CD4-positive, alpha-beta T cell (primary cell): ENCODE measurements around the gene KCTD21. TPM values are rescaled to one million over a fixed set of nuclear protein-coding genes. Genes with fewer than 3 reads are reported as not detected.

ENCODE experiments used
- ATAC-seq: fragments of 200-7000 bp; cut with Tn5 transposase; one replicate; pipeline ENCODE4 v1.10.0; 2022; ENCODE audit warnings: mild to moderate bottlenecking; ENCODE audit not compliant: poor library complexity
- CTCF ChIA-PET: fragments of 350-600 bp; sonication (Branson Sonifier 250); formaldehyde crosslinking; loops from one replicate; lab custom pipeline; 2021; ENCODE audit warnings: antibody characterized with exemption, inconsistent platforms; lab: Charles Lee
- POLR2A ChIA-PET: fragments of 350-600 bp; sonication (Branson Sonifier 250); formaldehyde crosslinking; loops from one replicate; lab custom pipeline; 2021; ENCODE audit warnings: antibody characterized with exemption, inconsistent platforms; lab: Charles Lee
- DNase-seq, 14 experiments: peaks; one replicate each; pipeline ENCODE4 v3.0.0-alpha.2; 2013 to 2020; ENCODE audit warnings: mixed read lengths in 2 of 14
- H3K27ac ChIP-seq, 2 donors: one replicate each; pipeline versions ENCODE4 v1.5.1 to v1.7.0; 2013; ENCODE audit warnings: low read length in 2 of 2, low read depth in 1 of 2, mild to moderate bottlenecking in 1 of 2
- H3K27me3 ChIP-seq, 2 experiments: 1 replicate in 1 of 2; 2 replicates in 1 of 2; pipeline versions ENCODE4 v1.6.1 to v1.7.0; 2013; ENCODE audit warnings: low read length in 2 of 2, control low read depth in 1 of 2, mild to moderate bottlenecking in 1 of 2, moderate library complexity in 1 of 2; ENCODE audit not compliant: insufficient read depth in 2 of 2, control insufficient read depth in 1 of 2
- H3K36me3 ChIP-seq: one replicate; pipeline ENCODE4 v1.6.1; 2013; ENCODE audit warnings: low read length, control low read depth; ENCODE audit not compliant: insufficient read depth
- H3K4me1 ChIP-seq: one replicate; pipeline ENCODE4 v1.6.1; 2013; ENCODE audit warnings: low read length, control low read depth; ENCODE audit not compliant: insufficient read depth
- H3K4me3 ChIP-seq: one replicate; pipeline ENCODE4 v1.5.1; 2013; ENCODE audit warnings: mild to moderate bottlenecking, low read length, moderate library complexity
- H3K9me3 ChIP-seq, 2 experiments: 1 replicate in 1 of 2; 2 replicates in 1 of 2; pipeline versions ENCODE4 v1.6.1 to v1.7.0; 2013; ENCODE audit warnings: low read length in 2 of 2, mild to moderate bottlenecking in 2 of 2, control low read depth in 1 of 2, moderate library complexity in 1 of 2; ENCODE audit not compliant: control insufficient read depth in 1 of 2, insufficient read depth in 1 of 2
- H3K27ac Mint-ChIP-seq: one replicate; pipeline ENCODE4 v1.8.0; 2020; ENCODE audit warnings: mixed read lengths
- H3K27me3 Mint-ChIP-seq: one replicate; pipeline ENCODE4 v1.8.0; 2021; ENCODE audit warnings: mixed read lengths
- H3K36me3 Mint-ChIP-seq: one replicate; pipeline ENCODE4 v1.8.0; 2021; ENCODE audit warnings: low read depth, mixed read lengths
- H3K4me1 Mint-ChIP-seq: one replicate; pipeline ENCODE4 v1.8.0; 2021; ENCODE audit warnings: low read depth, mixed read lengths
- H3K4me3 Mint-ChIP-seq: one replicate; pipeline ENCODE4 v1.8.0; 2020; ENCODE audit warnings: mild to moderate bottlenecking, mixed read lengths
- H3K9me3 Mint-ChIP-seq: one replicate; pipeline ENCODE4 v1.8.0; 2020; ENCODE audit warnings: mixed read lengths
- intact Hi-C, 2 experiments: fragments of 100-400 bp; cut with DNase I in 1 of 2; cut with micrococcal nuclease in 1 of 2; formaldehyde crosslinking; loops; one replicate each; pipeline versions ENCODE4 v1.15.1 to v1.9.0; 2023 to 2025; cut with DNase I, micrococcal nuclease
- total RNA-seq, 174 experiments: library from RNA in 2 of 174; stranded (reverse) in 2 of 174; gene quantifications; one replicate each; pipeline ENCODE4 v1.2.3 and lab custom pipeline; 2021 to 2026
- TF ChIP-seq, protein P1 (sequence below): fragments of 200-600 bp; IDR thresholded peaks from one replicate; pipeline ENCODE4 v1.8.0; 2022; ENCODE audit warnings: antibody characterized with exemption, mild to moderate bottlenecking

KCTD21 gene
- total RNA-seq, 2 experiments from 2014 or later: 3.5 to 6.5 TPM

DNA sequence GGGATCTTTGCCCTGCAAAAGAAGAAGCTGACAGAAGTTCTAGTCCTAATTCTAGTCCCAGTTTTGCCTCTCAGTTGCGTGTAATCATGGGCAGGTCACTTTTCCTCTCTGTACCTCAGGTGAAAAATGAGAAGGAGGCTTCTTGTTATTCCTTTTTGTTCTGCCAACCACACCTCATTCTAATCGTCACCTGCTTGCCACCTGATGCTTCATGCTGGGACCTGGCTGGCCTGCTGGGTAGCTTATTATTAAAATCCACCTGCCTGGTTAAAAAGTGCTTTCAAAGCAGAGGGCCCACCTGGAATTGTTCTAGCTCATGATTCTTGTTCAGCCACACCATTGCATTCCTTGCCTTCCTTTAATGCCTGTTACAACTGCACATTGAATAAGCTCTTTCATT lies 40.6 kb downstream of the KCTD21 start:
- Histone ChIP-seq H3K27me3 (no peaks in the 10 kb centered on the region), H3K9me3 (no peaks in the 10 kb centered on the region), H3K27ac (no peak overlapping the region), H3K36me3 (no peaks in the 10 kb centered on the region), H3K4me3 (no peak overlapping the region), H3K4me1 (no peaks in the 10 kb centered on the region)
- Mint-ChIP-seq H3K27me3 (no peaks in the 10 kb centered on the region), H3K36me3 (peaks cover 13% of the 10 kb centered on the region), H3K9me3 (no peaks in the 10 kb centered on the region), H3K4me1 (peaks cover 6% of the 10 kb centered on the region), H3K27ac (no peak overlapping the region), H3K4me3 (no peak overlapping the region)
- ATAC-seq: no peak
- POLR2A ChIA-PET: no interaction called here
- CTCF ChIA-PET: interaction anchor here (0.7 kb wide), 1 partner anchor 249 kb away, joined by 3 read pairs; no protein-coding TSS in a partner anchor
- intact Hi-C loops: loop anchor here in 1 of 2 experiments (5.0 kb wide), 1 partner anchor 419 kb away; no protein-coding TSS in a partner anchor
- DNase-seq: no peak
- TF ChIP-seq, protein P1, sequence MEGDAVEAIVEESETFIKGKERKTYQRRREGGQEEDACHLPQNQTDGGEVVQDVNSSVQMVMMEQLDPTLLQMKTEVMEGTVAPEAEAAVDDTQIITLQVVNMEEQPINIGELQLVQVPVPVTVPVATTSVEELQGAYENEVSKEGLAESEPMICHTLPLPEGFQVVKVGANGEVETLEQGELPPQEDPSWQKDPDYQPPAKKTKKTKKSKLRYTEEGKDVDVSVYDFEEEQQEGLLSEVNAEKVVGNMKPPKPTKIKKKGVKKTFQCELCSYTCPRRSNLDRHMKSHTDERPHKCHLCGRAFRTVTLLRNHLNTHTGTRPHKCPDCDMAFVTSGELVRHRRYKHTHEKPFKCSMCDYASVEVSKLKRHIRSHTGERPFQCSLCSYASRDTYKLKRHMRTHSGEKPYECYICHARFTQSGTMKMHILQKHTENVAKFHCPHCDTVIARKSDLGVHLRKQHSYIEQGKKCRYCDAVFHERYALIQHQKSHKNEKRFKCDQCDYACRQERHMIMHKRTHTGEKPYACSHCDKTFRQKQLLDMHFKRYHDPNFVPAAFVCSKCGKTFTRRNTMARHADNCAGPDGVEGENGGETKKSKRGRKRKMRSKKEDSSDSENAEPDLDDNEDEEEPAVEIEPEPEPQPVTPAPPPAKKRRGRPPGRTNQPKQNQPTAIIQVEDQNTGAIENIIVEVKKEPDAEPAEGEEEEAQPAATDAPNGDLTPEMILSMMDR: no peak

DNA sequence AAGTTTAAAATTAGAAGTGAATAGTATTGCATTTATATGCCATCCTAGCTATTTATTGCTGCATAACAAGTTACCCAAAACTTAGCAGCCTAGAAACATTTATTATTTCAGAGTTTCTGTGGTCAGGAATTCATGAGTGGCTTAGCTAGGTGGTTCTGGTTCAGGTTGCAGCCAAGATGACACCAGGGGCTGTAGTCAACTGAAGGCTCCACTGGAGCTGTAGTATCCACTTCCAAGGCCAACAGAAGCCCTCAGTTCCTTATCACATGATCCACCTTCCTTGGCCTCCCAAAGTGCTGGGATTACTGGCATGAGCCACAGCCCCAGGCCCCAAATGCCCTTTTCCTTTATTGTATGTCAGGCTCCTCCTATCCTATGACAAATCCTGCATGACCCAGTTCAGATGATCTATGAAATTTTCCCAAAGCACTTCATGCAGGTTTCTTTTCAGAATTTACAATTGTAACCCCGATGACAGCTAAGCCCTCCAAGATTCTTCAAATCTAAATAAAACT lies 42.9 kb downstream of the KCTD21 start:
- Mint-ChIP-seq H3K36me3 (peaks cover 19% of the 10 kb centered on the region), H3K4me1 (peaks cover 17% of the 10 kb centered on the region), H3K9me3 (no peaks in the 10 kb centered on the region), H3K27ac (no peak overlapping the region), H3K4me3 (no peak overlapping the region), H3K27me3 (no peaks in the 10 kb centered on the region)
- ATAC-seq (no peak), DNase-seq (no peak)
- Histone ChIP-seq H3K36me3 (no peaks in the 10 kb centered on the region), H3K4me1 (peaks cover 4% of the 10 kb centered on the region), H3K27ac (no peak overlapping the region), H3K9me3 (no peaks in the 10 kb centered on the region), H3K4me3 (no peak overlapping the region), H3K27me3 (no peaks in the 10 kb centered on the region)
- TF ChIP-seq, protein P1: no peak
- ChIA-PET CTCF (no interaction called here), POLR2A (no interaction called here)
- intact Hi-C loops: loop anchor here in 1 of 2 experiments (5.0 kb wide), 1 partner anchor 422 kb away; no protein-coding TSS in a partner anchor

DNA sequence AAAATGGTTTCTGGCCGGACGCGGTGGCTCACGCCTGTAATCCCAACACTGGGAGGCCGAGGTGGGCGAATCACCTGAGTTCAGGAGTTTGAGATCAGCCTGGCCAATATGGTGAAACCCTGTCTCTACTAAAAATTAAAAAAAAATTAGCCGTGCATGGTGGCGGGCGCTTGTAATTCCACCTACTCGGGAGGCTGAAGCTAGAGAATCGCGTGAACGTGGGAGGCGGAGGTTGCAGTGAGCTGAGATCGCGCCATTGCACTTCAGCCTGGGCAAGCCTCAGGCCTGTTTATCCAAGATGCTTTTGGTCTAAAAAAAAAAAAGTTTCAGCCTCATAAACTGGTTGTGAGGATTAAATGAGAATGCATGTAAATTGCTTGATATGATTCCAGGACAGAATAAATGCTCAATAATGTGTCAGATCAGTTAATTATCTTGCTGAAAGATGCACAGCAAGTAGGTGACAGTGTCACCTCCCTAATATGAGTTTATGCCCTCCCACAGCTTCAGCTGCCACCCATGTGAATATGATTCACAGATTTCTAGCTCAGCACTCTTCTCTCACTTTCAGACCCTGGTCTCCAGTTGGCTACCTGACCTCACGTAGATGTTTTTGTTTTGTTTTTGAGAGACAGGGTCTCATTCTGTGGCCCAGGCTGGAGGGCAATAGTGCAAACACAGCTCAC lies 47.9 kb downstream of the KCTD21 start:
- peak overlapping the region; percentile 86 for H3K4me3 Mint-ChIP-seq
- TF ChIP-seq, protein P1: no peak
- no peak for DNase-seq
- H3K4me1 Mint-ChIP-seq: peaks cover 49% of the 10 kb centered on the region
- Histone ChIP-seq H3K27ac (no peak overlapping the region), H3K4me1 (peaks cover 20% of the 10 kb centered on the region), H3K27me3 (no peaks in the 10 kb centered on the region), H3K4me3 (peak overlapping the region; percentile 82), H3K36me3 (no peaks in the 10 kb centered on the region), H3K9me3 (no peaks in the 10 kb centered on the region)
- CTCF ChIA-PET: interaction anchor here (1.8 to 2.1 kb wide), 3 partner anchors 9 to 424 kb away, joined by 5 to 7 read pairs (median 5); no protein-coding TSS in a partner anchor
- H3K27ac Mint-ChIP-seq: peak overlapping the region; percentile 85
- intact Hi-C loops: no loop called here
- H3K36me3 Mint-ChIP-seq: peaks cover 54% of the 10 kb centered on the region
- no peaks in the 10 kb centered on the region for H3K27me3 Mint-ChIP-seq
- no peaks in the 10 kb centered on the region for H3K9me3 Mint-ChIP-seq
- POLR2A ChIA-PET: interaction anchor here (1.6 to 3.1 kb wide), 5 partner anchors 9 to 278 kb away, joined by 4 to 36 read pairs (median 32); partner anchors contain the start of genes INTS4, KCTD21 and USP35
- no peak for ATAC-seq
